GM12875 (cell line): Measurements from ENCODE around the gene FBXL5.

Source experiments
- H3K4me3 ChIP-seq: one replicate; pipeline ENCODE4 v1.5.1; 2011; ENCODE audit warnings: low read depth, low read length, control low read depth
- TF ChIP-seq, protein P1 (sequence below): IDR thresholded peaks from 2 replicates; pipeline ENCODE4 v1.5.1; 2011; ENCODE audit warnings: low read depth, mild to moderate bottlenecking, control low read depth, inconsistent platforms, low read length, moderate library complexity, borderline replicate concordance; ENCODE audit not compliant: insufficient read depth

The FBXL5 gene

DNA sequence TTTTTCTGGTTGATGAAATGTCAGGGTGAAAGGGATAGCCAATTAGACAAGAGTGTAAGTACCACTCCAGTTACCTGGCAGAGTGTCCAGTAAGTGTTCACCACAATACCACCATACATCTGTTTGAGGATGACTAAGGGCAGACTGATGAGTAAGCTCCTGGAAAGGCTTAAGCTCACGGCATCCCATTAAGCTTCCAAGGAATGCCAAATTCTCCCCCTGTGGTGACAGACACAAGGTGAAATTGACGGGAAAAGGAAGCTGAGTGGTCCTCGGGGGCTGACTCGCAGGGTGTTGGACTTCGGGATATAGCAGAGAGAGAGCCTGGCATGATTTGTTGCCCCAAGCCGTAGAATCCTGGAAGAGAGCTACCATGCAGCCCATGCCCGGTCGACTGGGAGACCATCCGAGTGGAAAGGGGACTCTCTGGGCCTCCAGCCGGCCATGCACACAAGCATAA lies 40.1 kb upstream of the FBXL5 start:
- TF ChIP-seq, protein P1, sequence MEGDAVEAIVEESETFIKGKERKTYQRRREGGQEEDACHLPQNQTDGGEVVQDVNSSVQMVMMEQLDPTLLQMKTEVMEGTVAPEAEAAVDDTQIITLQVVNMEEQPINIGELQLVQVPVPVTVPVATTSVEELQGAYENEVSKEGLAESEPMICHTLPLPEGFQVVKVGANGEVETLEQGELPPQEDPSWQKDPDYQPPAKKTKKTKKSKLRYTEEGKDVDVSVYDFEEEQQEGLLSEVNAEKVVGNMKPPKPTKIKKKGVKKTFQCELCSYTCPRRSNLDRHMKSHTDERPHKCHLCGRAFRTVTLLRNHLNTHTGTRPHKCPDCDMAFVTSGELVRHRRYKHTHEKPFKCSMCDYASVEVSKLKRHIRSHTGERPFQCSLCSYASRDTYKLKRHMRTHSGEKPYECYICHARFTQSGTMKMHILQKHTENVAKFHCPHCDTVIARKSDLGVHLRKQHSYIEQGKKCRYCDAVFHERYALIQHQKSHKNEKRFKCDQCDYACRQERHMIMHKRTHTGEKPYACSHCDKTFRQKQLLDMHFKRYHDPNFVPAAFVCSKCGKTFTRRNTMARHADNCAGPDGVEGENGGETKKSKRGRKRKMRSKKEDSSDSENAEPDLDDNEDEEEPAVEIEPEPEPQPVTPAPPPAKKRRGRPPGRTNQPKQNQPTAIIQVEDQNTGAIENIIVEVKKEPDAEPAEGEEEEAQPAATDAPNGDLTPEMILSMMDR, result no peak
- no peak overlapping the region for H3K4me3 ChIP-seq

DNA sequence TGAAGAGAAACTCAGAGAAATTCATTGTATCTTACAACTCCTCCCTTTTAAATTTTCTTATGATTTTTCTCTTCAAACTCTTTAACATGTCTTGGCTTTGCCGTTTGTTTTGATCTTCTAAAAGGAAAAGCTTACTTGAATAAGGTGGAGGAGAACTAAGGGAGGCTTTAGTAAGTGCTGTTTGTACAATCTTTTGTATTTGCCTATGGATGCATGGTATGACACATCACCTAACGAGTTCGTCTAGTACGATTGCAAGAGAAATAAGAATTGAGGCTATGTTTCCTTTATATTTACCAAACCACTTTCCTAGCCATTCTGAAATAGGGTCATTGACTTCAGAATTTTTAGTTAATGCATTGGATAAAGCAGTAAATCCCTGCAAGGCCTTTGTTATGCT lies 39.3 kb upstream of the FBXL5 start:
- no peak overlapping the region for H3K4me3 ChIP-seq
- TF ChIP-seq, protein P1, result no peak

DNA sequence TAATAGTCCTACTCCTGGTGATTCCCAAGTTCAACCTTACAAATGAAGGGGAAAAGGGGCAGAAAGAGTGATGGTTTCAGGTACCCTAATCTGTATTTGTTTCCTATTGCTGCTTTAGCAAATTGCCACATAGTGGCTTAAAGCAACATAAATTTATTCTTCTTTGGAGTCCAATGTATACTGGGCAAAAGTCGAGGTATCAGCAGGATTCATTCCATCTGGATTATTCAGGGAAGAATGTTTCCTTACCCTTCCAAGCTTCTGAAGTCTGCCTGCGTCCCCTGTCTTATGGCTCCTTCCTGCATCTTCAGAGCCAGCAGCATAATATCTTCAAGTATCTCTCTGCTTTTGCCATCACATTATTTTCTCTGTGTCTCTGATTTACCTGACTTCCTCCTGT lies 37.4 kb upstream of the FBXL5 start:
- TF ChIP-seq, protein P1, result no peak
- H3K4me3 ChIP-seq, result no peak overlapping the region

DNA sequence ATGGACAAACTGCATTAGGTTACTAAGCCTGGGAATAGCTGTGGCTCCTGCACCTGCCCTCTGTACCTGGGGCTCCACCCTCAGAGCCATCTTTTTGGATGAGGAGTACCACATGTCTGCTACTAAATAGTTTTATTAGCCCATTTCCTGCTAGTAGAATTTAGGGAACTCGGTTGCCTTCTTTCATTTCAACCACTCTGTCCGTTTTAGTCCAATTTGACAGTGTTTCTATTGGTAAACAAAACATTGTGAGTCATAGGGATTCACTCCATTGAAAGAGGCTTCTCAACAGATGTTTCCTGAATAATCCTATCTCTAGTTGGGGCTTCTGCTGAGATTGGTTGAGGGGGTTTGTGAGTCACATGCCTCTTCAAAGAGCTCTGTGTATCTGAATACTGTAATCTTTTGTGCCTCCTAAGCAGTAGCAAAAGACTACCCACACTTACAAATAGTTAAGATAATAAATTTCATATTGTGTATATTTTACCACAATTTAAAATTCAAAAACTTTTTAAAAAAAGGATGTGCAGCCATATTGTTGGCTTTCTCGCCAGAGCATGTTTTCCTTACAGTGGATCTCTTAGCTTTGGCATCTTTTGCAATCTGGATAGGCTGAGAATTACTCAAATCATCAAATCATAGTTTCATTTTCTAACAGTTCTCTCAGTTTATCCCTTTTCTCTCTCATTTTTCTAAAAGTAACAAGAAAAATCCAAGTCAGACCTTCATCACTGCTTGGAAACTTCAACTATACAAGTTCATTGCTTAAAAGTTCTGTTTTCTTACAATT lies 36.4 kb upstream of the FBXL5 start:
- TF ChIP-seq, protein P1, result no peak

DNA sequence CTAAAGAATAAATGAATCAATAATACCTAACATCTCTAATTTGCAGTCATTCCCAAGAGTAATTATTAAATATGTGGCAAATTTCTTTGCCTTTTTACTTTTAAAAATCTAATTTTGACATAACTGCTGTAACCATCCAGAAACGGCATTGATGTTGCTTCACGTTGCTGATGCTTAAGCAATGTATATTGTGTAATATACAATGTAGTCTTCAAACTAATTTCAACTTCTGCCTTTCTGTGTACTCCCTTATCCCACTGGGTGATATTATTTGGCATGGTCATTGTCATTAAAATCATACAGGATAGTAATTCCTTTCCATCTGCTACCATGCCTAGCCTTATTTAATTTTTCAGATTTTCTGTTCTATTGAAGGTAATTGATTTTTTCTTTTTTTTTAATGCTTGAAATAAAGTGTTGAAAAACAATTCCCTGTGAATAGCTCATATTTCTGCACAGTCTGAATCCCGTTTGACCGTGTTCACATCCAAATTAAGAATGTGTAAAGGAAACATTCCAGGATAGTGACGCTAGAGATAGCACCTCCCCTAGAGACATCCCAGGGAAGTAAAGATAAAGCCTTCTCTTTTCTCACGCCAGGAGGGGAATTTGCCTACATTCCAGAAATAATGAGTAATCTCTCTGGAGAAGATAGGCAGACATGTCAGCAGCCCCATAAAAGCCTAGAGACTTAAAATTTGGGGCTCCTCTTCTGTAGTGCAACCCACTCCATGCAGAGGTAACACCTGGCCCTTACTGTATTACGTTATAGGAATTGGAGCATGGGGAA lies 35.1 kb upstream of the FBXL5 start:
- H3K4me3 ChIP-seq, result no peak overlapping the region

More for the DNA sequence above, 36.4 kb upstream of the FBXL5 start:
- H3K4me3 ChIP-seq, result no peak overlapping the region

DNA sequence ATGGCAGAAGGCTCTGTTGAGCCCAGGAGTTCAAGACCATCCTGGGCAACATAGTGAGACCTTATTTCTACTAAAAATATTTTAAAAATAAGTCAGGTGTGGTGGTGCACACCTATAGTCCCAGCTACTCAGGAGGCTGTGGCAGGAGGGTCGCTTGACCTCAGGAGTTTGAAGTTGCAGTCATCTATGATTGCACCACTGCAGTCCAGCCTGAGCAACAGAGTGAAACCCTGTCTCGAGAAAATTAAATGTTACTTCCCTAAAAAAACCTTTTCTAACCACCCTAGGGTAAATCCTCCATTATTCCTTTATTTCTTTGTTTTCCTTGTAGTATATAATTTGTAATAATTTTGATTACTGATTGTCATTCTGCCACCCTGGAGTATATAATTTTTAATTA lies 34.4 kb upstream of the FBXL5 start:
- TF ChIP-seq, protein P1, result no peak
- no peak overlapping the region for H3K4me3 ChIP-seq

More for the DNA sequence above, 35.1 kb upstream of the FBXL5 start:
- TF ChIP-seq, protein P1, result no peak
